AG09319 (cell line): ENCODE measurements around the gene GINS2.

ENCODE experiments used
- DNase-seq: peaks from one replicate; pipeline ENCODE4 v3.0.0-alpha.2; 2010; ENCODE audit warnings: low read depth; ENCODE audit errors: extremely low read depth
- TF ChIP-seq, protein P1 (sequence below): IDR thresholded peaks from 2 replicates; pipeline ENCODE4 v1.5.1; 2011; ENCODE audit warnings: low read depth, mild to moderate bottlenecking, inconsistent platforms, low read length, moderate library complexity

Gene GINS2

GRCh38 chr16:85646976-85647375, 41.8 kb downstream of the GINS2 start:
- TF ChIP-seq, protein P1, sequence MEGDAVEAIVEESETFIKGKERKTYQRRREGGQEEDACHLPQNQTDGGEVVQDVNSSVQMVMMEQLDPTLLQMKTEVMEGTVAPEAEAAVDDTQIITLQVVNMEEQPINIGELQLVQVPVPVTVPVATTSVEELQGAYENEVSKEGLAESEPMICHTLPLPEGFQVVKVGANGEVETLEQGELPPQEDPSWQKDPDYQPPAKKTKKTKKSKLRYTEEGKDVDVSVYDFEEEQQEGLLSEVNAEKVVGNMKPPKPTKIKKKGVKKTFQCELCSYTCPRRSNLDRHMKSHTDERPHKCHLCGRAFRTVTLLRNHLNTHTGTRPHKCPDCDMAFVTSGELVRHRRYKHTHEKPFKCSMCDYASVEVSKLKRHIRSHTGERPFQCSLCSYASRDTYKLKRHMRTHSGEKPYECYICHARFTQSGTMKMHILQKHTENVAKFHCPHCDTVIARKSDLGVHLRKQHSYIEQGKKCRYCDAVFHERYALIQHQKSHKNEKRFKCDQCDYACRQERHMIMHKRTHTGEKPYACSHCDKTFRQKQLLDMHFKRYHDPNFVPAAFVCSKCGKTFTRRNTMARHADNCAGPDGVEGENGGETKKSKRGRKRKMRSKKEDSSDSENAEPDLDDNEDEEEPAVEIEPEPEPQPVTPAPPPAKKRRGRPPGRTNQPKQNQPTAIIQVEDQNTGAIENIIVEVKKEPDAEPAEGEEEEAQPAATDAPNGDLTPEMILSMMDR = no peak
- no peak for DNase-seq

- TF ChIP-seq, protein P1 = no peak
- no peak for DNase-seq
Observed at GRCh38 chr16:85646358-85646907, 42.3 kb downstream of the GINS2 start.

- TF ChIP-seq, protein P1 = no peak
- DNase-seq = no peak
Observed at GRCh38 chr16:85645021-85645589, 43.6 kb downstream of the GINS2 start.

- TF ChIP-seq, protein P1 = no peak
- DNase-seq = no peak
Observed at GRCh38 chr16:85644093-85644712, 44.6 kb downstream of the GINS2 start.

- DNase-seq = no peak
- TF ChIP-seq, protein P1 = no peak
Observed at GRCh38 chr16:85643631-85644030, 45.1 kb downstream of the GINS2 start.

GRCh38 chr16:85642762-85643358, 45.9 kb downstream of the GINS2 start:
- no peak for DNase-seq
- TF ChIP-seq, protein P1 = no peak

DNA sequence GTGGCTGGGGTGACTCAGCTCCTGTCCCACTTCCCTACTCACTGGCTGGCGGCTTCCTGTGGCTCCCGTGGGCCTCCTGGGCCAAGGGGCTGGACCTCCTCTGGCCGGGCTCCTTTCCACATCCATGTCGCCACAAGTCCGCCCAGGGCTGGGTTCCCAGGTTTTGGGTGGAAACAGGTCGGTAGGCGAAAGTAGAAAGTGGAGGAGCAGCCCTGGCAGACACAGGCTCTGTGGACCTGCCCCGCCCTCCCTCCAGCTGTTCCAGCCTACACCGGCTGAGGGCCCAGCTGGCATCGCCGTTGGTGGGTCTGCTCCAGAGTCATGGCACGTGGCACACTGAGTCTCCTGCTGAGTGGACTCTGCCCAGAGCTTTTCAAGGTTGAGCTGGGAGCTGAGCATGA, 47.0 kb downstream of the GINS2 start:
- DNase-seq = no peak
- TF ChIP-seq, protein P1 = no peak
